ENCODE data around the gene IMP3.

GRCh38 chr15:75620841-75621391, 19.1 kb downstream of the IMP3 start:
- TF ChIP-seq CTCF (IDR thresholded peaks at IDR 0.05) (peak in 8 of 12 donors; percentile 13 to 46 (median 22)), POLR2A (IDR thresholded peaks at IDR 0.05) (no peak)
